Hematopoietic multipotent progenitor cell treated with erythropoietin and hydrocortisone succinate and interleukin-3 and kit ligand, for 6 days (in vitro differentiated cells): ENCODE data around the gene DISP3.

Experiments used
- DNase-seq: peaks from one replicate; pipeline ENCODE4 v3.0.0-alpha.2; 2015

The DISP3 gene

DNA sequence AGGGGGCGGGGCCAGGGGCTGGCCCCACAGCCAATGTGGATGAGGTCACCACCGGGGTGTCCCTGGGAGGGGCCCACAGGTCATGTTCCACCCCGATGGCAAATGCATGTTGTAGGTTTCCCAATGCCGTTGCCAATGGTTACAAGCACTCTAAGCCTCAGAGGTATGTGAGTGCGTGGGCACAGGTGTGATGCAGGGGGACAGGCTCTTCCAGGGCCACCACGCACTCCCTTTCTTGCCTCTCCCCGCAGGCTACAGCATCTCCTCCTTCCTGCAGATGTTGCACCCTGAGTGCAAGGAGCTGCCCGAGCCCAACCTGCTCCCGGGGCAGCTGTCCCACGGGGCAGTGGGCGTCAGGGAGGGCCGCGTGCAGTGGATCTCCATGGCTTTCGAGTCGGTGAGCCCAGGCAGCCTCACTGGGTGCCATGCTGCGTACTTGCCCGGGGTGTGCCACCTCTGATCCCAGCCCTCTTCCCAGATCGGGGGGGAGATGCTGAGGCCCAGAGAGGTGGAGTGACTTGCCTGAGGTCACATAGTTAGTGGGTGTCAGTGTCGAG, 52.4 kb downstream of the DISP3 start:
- no peak for DNase-seq

DNA sequence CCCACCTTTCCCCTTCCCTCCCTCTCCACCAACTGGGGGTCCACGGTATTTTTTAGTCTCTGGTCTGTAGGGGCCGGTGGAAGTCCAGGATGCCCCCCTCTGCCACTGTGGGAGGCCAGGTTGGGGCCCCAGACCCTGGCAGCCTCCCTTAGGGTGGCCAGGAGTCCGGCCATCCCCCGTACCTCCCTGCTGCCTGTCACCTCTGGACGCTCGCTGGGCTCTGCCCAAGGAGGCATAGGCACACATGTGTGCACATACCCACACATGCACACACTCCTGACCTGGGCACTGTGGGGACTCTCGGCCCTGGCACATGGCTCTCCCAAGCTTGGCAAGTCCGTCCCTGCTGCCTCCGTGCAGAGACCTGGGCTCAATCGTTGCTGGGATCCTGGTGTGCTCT, 53.0 kb downstream of the DISP3 start:
- no peak for DNase-seq

DNA sequence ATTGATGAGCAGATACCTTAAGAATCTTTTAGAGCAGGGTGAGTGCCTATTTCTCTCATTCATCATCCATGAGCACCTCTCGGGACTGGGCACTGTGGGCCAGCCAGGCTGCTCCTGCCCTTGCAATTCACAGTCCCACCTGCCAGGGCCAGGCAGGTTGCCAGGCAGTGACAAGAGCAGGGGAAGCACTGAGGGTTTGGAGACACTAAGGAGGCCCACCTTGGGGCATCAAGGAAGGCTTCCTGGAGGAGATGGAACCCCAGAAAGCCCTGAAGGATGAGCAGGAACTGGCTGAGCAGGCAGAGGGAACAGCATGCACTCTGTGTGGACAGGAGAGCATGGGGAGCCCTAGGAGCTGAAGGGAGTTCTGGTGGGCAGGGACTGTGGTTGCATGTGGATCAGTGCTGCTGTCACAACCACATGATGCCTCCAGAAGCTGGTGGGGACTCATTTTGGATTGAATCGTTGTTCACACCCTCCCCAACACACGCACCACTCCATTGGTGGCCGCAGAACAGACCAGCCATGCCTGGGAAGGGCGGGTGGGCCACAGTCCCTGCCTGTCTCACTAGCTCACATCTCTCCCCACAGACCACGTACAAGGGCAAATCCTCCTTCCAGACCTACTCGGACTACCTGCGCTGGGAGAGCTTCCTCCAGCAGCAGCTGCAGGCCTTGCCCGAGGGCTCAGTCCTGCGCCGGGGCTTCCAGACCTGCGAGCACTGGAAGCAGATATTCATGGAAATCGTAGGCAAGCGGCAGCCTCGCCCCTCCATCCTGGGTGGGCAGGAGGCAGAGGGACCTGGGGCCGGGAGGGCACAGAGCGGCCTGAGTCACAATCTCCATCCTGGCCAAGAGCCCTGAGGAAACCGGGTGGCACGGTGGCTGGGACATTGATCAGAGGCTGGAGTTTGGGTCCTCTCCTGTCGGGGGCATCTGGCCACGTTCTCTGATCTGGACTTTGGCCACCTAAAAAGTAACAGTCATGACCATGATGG, 55.1 kb downstream of the DISP3 start:
- no peak for DNase-seq

DNA sequence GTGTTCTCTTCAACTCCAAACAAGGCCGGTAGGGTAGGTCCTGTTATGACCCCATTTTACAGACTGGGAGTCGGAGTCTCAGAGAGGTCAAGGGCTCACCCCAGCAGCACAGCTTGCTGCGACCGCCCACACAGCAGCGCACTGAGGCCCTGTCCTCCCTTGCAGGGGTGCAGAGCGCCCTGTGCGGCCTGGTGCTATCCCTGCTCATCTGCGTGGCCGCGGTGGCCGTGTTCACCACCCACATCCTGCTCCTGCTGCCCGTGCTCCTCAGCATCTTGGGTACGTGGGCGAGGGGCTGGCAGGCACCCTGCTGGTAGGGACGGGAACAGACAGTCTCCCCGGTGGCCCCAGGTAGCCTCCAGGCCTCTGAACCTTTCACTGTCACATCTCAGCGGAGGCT, 55.9 kb downstream of the DISP3 start:
- no peak for DNase-seq

DNA sequence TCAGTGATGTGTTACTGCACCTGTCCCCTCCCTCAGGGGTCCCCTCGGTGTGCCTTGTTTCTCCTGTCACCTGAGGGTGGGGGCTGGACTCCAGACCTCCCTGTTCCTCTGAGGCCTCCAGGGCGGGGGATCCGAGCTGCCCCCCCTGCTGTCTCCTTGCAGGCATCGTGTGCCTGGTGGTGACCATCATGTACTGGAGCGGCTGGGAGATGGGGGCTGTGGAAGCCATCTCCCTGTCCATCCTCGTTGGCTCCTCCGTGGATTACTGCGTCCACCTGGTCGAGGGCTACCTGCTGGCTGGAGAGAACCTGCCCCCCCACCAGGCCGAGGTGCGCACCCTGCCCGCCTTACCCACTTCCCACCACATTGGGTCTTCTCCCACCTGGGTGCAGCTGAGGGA, 56.4 kb downstream of the DISP3 start:
- DNase-seq = no peak

DNA sequence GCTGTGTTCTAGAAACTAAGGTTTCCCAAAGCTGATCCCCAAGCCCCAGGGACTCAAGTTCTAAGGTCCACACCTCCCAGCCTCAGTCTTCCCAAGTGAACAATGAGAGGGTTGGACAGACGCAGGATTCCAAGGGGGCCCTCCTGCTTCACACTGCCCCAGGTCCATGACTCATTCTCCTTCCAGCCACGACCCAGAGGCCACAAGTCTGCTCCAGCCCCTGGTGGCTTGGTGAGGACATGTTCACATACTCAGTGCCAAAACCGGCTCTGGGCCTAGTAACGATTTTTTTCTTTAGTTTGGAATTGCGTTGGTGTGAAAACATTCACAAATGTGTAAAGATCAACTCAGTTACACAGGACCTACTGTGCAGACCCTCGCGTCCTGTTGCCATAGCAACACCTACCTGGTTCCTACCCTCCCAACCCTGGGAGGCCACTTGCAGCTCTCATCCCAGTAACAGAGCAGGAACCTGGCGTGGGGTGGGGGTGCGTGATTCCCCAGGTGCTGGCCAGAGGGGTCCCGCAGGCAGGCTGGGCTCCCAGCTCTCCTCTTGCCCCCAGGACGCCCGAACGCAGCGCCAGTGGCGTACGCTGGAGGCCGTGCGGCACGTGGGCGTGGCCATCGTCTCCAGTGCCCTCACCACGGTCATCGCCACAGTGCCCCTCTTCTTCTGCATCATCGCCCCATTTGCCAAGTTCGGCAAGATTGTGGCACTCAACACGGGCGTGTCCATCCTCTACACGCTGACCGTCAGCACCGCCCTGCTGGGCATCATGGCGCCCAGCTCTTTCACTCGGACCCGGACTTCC, 57.0 kb downstream of the DISP3 start:
- no peak for DNase-seq

DNA sequence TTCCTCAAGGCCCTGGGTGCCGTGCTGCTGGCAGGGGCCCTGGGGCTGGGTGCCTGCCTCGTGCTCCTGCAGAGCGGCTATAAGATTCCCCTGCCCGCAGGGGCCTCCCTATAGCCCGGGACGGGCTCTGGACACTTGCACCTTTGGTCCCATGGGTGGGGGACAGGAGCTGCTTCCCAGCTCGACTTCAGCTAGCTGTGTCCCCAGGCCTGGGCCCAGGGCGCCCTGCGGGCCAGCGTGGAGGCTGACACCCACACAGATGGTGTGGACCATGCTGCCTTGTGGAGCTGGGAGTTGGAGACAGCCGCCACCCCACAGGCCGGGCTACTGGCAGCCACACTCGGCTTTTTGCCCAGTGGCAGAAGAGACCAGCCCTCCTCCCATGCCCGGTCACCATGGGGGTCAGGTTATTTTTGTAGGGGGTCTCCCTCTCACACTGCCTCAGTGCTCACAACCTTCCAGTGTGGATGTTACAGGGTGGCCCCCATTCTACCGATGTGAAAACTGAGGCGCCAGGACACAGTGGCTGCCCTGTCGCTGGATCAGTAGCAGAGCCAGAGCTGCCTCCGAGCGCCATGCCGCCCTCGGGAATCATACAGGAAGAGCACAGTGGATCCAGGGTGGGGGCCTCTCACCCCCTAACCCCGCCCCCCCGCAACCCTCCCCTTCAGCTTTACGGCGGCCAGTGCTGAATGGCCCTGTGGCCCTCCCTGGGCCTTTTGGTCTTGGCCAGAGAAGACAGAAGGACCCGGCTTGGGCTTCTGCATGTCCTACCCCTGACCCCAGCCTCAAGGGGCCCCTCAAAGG, 57.8 kb downstream of the DISP3 start:
- no peak for DNase-seq

DNA sequence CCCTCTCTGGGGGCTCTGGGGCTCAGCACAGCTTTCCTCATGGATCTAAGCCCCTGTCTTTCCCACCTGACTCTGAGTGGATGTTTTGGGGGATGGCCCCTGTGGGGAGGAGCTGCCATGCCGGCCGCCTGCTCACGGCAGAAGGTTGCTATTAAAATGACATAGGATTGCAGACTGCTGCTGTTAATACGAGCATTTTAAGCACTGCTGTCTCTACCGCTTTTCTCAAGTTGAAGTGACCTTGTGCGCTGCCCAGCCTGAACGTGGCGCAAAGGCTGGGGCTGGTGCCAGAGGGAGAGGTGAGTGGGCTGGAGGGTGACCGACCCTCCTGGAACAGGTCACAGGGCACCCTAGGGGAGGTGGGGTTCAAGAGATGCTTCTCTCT, 58.4 kb downstream of the DISP3 start:
- no peak for DNase-seq

DNA sequence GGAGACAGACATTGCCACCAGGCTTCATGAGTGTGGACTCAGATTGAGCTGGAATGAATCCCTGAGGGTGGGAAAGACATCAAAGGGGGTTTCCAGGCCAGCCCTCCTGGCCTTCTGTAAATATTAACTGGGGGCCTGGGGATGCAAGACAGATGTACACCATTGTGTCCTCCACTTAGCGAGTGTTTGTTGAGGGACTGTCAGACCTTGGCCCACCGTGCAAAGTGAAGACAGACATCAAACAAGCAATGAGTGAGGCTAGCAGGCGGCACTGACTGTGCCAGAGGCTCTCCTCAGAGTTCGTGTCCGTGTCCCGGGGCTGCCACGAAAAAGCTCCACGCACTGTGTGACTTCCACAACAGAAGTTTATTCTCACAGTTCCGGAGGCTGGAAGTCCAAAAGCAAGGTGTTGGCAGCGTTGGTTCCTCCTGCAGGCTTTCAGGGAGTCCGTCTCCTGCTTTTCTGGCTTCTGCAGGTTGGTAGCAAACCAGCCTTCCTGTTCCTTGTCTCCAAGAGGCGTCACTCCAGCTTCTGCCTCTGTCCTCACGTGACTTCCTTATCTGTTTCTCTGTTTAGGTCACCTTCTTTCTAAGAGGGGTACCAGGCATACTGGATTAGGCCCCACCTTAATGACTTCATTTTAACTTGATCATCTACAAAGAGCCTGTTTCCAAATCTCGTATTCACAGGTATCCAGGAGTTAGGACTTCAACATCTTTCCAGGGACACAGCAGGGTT, 59.1 kb downstream of the DISP3 start:
- no peak for DNase-seq

DNA sequence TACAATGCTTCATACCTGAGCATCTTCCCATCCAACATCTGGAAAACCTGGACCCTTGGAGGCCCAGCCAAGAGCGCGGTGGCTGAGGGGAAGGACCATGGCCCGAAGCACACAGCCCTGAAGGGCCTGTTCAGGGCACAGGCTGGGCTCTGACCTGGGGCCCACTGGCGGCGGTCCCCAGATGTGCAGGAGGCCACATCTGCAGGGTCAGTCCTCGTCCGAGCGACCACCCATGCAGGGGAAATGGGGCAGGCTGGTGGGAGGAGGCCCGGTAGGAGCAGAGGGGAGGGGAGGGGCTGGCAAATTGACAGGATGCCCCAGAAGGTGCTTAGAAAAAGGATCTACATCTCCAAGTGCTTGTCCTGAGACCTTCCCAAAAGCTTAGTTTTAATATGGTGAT, 59.9 kb downstream of the DISP3 start:
- DNase-seq = no peak

DNA sequence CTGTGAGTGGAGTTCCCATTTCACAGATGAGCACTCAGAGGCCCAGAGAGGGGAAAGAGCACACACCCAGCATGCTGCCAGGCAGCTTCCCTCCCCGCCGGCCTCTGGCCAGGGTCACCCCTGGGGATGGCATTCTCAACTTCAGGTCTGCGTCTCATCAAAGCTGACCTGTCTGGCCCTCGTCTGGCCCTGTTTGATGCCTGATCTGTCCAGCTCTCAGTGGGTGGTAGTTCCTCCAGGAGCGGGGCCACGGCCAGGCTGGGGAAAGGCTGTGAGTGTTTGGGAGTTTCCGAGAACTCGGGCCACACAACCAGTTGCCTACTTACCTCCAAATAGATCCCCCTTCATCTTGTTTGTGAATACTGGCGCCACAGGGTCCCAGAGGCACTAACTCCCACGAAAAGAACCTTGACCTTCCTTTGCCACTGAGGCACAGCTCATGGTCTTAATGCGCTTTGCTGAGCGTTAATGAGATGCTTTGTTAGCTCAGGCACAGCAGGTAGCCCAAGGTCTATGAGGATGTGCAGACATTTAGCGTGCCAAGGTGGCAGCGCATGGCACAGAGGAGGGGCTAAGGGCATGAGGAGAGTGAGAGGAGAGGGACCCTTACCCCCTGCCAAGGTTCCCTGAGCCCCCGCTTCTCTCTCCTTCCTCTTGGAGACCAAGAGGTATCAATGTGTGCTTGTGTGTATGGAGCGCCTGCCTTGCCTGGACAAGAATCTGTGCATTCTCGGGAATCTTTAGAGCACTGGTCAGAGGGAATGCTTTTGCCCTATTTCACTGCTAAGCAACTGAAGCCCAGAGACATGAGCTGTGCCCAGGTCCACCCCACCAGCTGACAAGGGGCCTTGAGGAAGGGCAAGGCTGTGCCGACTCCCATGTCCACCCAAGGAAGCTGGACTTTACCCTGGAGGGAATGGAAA, 61.2 kb downstream of the DISP3 start:
- no peak for DNase-seq

DNA sequence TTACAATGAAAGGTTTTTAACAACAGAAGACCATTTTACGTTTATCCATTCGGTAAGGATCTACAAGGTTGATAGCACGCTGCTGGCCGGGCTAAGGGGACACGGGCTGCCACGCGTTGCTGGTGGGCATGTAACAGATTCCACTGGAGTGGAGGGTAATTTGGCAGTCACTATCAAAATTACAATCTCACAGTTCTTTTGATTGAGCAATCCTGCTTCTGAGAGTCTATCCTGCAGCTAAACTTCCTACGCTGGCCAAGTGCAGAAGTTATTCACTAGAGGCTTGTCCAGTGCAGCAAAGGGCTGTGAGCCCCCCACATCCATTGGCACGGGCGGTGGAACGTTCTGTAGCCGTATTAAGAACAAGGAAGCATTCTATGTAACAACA, 61.8 kb downstream of the DISP3 start:
- DNase-seq = no peak

DNA sequence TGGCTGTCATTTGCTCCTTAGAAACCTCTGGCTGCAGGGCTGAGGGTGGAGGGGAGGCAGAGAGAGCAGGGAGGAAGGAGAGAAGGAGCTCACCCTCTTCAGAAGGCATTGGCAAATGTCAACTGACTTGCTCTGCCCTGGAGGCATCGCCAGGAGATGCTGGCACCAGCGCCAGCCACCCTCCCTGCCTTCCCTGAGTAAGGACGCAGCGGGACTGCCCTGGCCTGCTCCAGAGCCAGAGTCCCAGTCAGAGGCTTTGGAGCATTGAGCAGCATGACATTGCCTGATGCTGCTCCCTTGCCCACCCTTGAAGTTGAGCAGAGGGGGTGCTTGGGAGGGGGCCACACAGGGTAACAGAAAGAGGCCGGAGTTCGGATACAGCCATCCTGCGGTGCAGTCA, 62.3 kb downstream of the DISP3 start:
- no peak for DNase-seq

DNA sequence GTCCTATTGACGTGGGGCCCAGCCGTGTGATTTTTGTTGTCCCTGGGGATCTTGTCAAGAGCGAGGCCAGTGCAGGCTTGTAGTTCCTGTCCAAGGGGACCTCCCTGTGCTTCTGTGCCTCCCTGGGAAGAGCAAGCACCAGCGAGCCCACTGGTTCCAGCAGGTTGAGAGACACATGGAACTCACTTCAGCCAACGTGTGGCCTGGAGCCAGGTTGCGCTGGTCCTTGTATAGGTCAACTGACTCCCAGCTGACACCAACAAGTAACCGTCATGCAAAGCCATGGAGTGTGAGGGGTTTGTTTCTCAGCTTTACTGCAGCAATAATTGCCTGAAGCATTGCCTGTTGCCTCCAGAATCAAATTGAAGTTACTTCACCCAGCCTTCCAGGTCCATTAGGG, 63.0 kb downstream of the DISP3 start:
- no peak for DNase-seq

DNA sequence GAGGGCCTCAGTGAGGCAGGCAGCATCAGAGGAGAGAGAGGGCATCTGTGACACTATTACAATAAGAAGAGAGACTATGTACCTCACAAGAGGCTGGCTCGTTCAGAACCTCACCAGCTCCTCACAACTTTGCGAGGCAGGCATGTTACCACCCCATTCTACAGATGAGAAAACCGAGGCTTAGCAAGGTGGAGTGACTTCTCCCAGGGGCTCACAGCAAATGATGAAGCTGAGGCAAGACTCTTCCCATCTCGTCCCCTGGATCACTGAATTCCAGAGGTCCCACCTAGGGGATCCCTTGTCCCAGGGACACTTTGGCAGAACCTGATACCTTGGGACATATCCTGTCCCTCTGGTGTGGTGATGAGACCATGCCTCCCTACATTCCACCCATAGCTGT, 64.4 kb downstream of the DISP3 start:
- no peak for DNase-seq

DNA sequence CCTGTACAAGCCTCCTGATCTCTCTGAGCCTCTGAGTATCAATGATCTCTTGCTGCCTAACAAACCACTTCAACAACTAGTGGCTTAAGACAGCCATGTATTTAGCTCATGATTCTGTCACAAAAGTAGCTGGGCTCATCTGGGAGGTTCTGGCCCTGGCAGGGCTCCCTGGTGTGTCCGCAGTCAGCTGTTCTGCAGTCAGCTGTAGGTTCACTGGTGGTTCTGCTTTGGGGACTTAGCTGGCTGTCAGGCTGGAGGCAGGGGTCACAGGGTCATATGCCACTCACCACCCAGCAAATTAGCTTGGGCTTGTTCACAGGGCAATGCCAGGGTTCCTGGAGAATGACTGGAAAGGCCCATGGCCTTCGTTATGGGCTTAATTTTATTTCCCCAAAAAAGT, 64.8 kb downstream of the DISP3 start:
- no peak for DNase-seq

DNA sequence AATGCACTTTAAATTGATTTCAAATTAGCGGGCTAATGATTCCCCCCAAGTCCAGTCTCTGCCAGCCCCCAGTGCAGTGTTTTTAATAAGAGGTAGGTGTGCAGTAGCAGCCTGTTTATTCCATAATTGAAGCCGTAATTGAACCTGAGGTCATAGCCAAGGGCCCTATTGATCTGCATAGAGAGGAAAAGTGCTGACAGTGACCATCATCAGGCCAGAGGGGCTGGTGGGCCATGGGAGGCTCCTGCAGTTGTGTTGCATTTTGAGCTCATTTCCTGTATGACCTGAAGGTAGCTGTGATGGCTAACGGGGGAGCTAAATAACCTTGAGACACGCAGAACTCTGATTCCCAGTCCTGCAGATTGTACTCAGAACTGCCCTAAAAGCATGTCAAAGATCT, 67.5 kb downstream of the DISP3 start:
- DNase-seq = no peak

DNA sequence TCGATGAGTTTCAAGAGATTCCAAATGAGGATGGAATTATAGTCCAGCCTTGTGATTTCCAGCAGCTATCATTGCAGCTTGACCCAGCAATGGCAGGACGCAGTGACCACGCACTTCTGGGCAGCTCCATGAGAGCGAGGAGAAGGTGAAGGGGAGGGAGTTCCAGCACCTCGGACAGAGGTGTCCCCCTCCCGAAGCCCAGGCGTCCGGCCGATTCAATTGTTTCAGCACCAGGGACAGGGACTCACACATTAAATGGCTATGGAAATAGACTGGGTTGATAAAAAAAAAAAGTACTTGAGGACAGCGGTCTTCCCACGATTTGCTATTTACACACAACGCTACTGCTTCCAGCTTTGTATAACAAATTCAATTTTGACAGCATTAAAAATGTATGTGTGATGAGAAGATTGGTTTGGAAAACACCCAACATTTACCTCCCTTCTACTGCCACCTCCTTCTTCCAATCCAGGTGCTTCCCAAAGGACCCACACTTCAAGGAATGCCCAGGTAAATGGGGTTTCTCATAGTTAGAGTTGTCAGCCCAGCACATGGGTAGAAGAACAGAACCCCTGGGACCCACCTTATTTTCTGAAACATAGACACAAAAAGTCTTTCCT, 71.8 kb downstream of the DISP3 start:
- DNase-seq = peak; percentile 95

DNA sequence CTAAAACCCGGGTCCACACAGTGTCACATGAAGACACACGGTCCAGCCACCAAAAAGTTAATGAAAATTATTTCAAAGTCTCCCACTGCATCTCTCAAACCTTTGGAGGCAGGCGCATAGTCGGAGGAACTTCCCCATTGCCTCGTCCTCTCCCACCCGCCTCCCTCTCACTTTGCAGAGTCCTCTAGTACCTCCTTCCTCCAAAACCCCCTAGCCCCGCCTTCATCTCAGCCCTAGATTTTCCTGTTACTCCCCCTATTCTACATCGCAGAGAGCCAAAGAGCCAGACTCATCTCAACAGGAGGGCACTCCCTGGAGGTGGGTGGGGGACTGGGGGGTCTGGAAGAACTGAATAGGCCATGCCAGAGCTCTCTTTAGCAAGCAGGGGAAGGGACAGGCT, 79.3 kb downstream of the DISP3 start:
- DNase-seq = no peak

DNA sequence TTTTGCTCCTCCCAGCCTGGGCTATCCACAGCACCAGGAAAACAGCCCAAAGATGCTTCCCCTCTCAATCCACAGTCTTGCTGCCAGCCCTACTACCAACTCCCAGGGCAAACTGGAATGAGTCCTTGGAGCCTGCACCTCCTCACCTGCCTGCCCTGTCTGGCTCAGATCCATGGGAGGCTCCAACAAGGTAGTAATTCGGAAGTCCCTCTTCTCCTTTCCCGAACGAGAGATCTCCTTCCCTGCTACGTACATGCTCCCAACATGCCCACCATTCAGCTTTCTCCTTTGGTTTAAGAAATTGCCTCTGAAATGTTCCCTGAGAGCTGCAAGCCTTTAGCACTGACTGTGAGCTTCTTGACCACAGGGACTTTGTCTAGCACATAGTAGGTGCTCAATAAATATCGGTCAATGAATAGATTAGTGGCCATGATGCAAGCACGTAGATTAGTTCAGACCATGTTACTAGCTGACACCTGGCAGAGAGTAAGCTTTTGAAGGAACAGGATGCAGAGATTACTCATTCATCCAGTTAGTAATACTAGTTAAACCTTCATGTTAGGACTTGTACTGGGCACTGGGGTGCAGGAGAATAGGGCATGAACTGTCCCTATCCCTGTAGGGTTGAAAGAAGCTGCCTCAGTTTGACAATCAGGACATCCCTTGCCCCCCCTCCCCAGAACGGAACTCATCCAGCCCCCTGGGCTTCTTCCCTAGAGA, 80.1 kb downstream of the DISP3 start:
- no peak for DNase-seq
